A549 (cell line): ENCODE measurements around the gene IRAK3.

Experiments used
- BHLHE40 ChIP-seq: IDR thresholded peaks from 2 replicates; pipeline ENCODE4 v1.6.1; 2012; ENCODE audit warnings: low read depth, low read length, inconsistent platforms
- CTCF ChIP-seq: fragments of >200 bp; sonication (Bioruptor Twin); formaldehyde crosslinking; IDR thresholded peaks from 3 replicates; pipeline ENCODE4 v1.5.1; 2016
- HMGXB4 ChIP-seq: fragments of 250-450 bp; sonication (Bioruptor Pico); IDR thresholded peaks from 2 replicates; pipeline ENCODE4 v1.5.0; 2021; ENCODE audit warnings: mild to moderate bottlenecking, moderate library complexity, borderline replicate concordance
- KDM5A ChIP-seq: fragments of 200-600 bp; sonication (generic); IDR thresholded peaks from 2 replicates; pipeline ENCODE4 v1.6.1; 2016; ENCODE audit warnings: antibody characterized with exemption, mild to moderate bottlenecking
- MAX ChIP-seq: IDR thresholded peaks from 2 replicates; pipeline ENCODE4 v1.6.1; 2012
- POLR2A ChIP-seq: IDR thresholded peaks from 2 replicates; pipeline ENCODE4 v1.6.1; 2012; ENCODE audit warnings: mild to moderate bottlenecking, low read length
- RCOR1 ChIP-seq: fragments of 150-350 bp; IDR thresholded peaks from 2 replicates; pipeline ENCODE4 v1.6.1; 2014; ENCODE audit warnings: antibody characterized with exemption, low read length, low read depth
- SREBF2 ChIP-seq: fragments of 450-650 bp; IDR thresholded peaks from 2 replicates; pipeline ENCODE4 v1.6.1; 2014; ENCODE audit warnings: mild to moderate bottlenecking, moderate library complexity

DNA sequence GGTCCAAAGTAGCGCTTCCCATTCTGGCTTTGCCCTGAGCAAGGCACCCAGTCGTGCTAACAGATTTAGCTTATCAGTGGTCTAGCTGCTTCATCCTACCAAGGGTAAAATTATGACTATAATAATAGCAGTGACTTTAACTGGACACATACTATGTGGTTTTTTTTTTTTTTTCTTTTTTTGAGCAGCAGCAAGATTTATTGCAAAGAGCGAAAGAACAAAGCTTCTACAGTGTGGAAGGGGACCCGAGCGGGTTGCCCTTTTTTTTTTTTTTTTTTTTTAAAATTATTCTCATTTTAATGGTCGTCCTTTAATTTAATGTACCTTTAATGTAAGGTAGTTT, 113.8 kb downstream of the IRAK3 start:
- TF ChIP-seq CTCF (no peak), POLR2A (no peak), BHLHE40 (no peak), HMGXB4 (CRISPR knock-in tag) (no peak), KDM5A (no peak), RCOR1 (no peak), MAX (no peak), SREBF2 (no peak)
